Measurements from ENCODE around the gene NPAS2. TPM values are rescaled to one million over a fixed set of nuclear protein-coding genes. Genes with fewer than 3 reads are reported as not detected.

The NPAS2 gene
- total and polyA plus RNA-seq, 12 donors: 4.7 to 51.3 (median 17.6) TPM

DNA sequence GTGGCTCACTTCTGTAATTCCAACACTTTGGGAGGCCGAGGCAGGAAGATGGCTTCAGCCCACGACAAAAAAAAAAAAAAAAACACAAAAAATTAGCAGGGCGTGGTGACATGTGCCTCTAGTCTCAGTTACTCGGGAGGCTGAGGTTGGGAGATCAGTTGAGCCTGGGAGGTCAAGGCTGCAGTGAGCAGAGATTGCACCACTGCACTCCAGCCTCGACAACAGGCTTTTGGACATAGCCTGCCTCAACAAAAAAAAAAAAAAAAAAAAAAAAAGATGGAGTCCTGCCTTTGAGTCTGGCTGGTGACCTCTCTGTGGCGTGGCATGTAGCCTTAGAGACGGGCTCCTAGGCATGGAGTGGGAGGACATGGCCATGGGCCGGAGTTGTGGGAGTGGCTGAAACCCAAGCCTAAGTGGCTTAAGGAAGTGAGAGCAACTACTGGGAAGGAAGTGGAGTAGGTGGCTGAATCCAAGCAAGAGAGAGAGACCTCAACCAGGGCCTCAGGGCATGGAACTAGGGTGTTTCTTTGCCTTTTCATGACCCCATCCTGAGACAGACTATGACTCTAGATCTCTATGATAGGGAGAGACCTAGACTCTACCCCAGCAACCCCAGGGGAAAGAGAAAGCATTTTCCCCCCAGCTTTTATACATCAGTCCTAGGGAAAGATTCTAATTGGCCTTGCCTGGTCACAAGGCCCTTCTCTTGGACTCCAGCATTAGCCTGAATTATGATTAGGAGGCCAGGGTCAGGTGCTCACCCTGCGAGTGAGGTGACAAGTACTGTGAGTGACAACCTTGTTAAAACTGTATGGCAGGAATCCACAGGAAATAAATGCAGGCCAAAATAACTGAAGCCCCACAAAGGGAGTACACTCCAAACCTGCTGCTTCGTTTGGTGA, 34.2 kb downstream of the NPAS2 start:
- DNase-seq: peak in 3 of 7 donors; percentile 33 to 45 (median 39)
- 62 to 69% (median 66%) methylated on average over 10 of the region's 10 CpGs for WGBS, 4 donors
- Histone ChIP-seq H3K27me3 (no peaks in the 10 kb centered on the region), H3K9me3 (replicated peaks in 1 of 3) (no peaks in the 10 kb centered on the region), H3K4me1 (replicated peaks in 1 of 2) (no peaks in the 10 kb centered on the region), H3K27ac (no peak overlapping the region), H3K36me3 (replicated peaks in 1 of 2) (no peaks in the 10 kb centered on the region), H3K4me3 (no peak overlapping the region)
- intact Hi-C loops (cut with DNase I): no loop called here
- TF ChIP-seq, protein P1, sequence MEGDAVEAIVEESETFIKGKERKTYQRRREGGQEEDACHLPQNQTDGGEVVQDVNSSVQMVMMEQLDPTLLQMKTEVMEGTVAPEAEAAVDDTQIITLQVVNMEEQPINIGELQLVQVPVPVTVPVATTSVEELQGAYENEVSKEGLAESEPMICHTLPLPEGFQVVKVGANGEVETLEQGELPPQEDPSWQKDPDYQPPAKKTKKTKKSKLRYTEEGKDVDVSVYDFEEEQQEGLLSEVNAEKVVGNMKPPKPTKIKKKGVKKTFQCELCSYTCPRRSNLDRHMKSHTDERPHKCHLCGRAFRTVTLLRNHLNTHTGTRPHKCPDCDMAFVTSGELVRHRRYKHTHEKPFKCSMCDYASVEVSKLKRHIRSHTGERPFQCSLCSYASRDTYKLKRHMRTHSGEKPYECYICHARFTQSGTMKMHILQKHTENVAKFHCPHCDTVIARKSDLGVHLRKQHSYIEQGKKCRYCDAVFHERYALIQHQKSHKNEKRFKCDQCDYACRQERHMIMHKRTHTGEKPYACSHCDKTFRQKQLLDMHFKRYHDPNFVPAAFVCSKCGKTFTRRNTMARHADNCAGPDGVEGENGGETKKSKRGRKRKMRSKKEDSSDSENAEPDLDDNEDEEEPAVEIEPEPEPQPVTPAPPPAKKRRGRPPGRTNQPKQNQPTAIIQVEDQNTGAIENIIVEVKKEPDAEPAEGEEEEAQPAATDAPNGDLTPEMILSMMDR (IDR thresholded peaks at IDR 0.05): no peak
- TF ChIP-seq POLR2A (IDR thresholded peaks at IDR 0.05): no peak

DNA sequence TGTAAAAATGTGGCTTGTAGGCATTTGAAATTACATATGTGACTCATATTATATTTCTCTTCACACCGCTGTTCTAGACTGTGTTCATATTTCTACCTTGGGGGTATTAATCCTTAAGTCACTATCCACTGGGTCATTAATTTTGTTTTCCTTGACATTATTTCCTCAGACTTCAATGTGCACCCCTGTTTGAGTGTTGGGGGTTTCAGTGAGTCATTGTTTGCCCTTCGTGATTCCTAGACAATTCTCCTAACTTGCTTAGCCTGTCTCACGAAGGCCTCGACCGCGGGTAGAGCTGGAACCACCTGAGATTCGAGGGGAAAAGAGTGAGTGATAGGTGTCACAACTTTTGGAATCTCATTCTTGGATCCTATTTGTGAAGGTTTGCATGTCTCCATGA, 35.1 kb downstream of the NPAS2 start:
- no peak overlapping the region for H3K27ac ChIP-seq
- intact Hi-C loops (cut with DNase I): no loop called here
- no peaks in the 10 kb centered on the region for H3K9me3 ChIP-seq (replicated peaks in 1 of 3)
- WGBS, 4 donors: 96 to 99% (median 97%) methylated on average over 7 of the region's 7 CpGs
- H3K27me3 ChIP-seq: no peaks in the 10 kb centered on the region
- H3K4me1 ChIP-seq (replicated peaks in 1 of 2): no peaks in the 10 kb centered on the region
- no peak overlapping the region for H3K4me3 ChIP-seq
- H3K36me3 ChIP-seq (replicated peaks in 1 of 2): no peaks in the 10 kb centered on the region
- no peak for TF ChIP-seq POLR2A (IDR thresholded peaks at IDR 0.05)
- TF ChIP-seq, protein P1 (IDR thresholded peaks at IDR 0.05): no peak
- no peak for DNase-seq

DNA sequence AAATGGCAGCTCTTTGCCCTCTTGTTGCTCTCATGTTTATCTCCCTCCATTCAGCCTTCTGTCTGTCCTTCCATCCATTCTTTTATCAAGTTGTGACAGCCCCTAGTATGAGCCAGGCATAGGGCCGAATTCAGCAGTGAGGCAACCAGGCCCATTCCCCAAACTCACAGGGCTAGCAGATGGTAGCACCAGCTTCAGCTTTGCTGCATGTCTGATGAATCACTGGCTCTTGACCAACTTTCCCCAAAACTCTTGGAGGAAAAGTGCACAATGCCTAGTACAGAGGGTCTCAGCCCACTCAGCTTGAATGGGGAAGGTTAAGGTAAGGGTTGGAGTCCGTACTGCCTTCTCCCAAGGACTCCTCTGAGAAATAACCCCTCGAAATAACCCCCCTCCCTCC, 35.7 kb downstream of the NPAS2 start:
- H3K4me1 ChIP-seq (replicated peaks in 1 of 2): no peaks in the 10 kb centered on the region
- TF ChIP-seq, protein P1 (IDR thresholded peaks at IDR 0.05): no peak
- no peak for TF ChIP-seq POLR2A (IDR thresholded peaks at IDR 0.05)

DNA sequence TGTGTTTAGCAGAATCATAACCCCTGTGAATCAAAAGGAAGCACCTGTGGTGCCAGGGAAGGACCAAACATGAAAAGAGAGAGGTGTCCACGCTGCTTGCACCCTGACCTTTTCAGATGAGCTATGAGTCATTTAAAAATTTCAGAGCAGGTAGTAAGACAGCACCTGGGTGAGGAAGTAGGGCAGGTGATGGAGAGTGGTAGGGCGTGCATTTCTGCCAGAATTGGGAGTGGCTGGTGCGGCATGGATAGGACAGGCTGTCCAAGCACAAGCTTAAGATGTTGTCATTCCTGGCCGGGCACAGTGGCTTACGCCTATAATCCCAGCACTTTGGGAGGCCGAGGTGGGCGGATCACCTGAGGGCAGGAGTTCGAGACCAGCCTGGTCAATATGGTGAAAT, 36.8 kb downstream of the NPAS2 start:
- Histone ChIP-seq H3K4me1 (replicated peaks in 1 of 2) (no peaks in the 10 kb centered on the region), H3K27me3 (no peaks in the 10 kb centered on the region), H3K4me3 (no peak overlapping the region), H3K36me3 (replicated peaks in 1 of 2) (no peaks in the 10 kb centered on the region), H3K27ac (no peak overlapping the region), H3K9me3 (replicated peaks in 1 of 3) (no peaks in the 10 kb centered on the region)
- TF ChIP-seq, protein P1 (IDR thresholded peaks at IDR 0.05): no peak
- TF ChIP-seq POLR2A (IDR thresholded peaks at IDR 0.05): no peak
- intact Hi-C loops (cut with DNase I): no loop called here
- 82 to 91% (median 86%) methylated on average over 6 to 8 of the region's 8 CpGs for WGBS, 4 donors
- DNase-seq: no peak

More for the DNA sequence above, 35.7 kb downstream of the NPAS2 start:
- 87 to 91% (median 89%) methylated on average over 3 of the region's 3 CpGs for WGBS, 4 donors
- no peak overlapping the region for H3K4me3 ChIP-seq
- no peak for DNase-seq
- no peaks in the 10 kb centered on the region for H3K36me3 ChIP-seq (replicated peaks in 1 of 2)
- intact Hi-C loops (cut with DNase I): no loop called here
- H3K27ac ChIP-seq: no peak overlapping the region
- no peaks in the 10 kb centered on the region for H3K27me3 ChIP-seq
- H3K9me3 ChIP-seq (replicated peaks in 1 of 3): no peaks in the 10 kb centered on the region

Measured in adrenal gland (tissue), 12 donors.